Body of pancreas (tissue), 4 donors: Measurements from ENCODE around the gene TRMT11.

Experiments used
- POLR2A ChIP-seq, 3 donors: fragments of 450-650 bp; IDR thresholded peaks; one replicate each; pipeline ENCODE4 v1.6.1; 2016; ENCODE audit warnings: antibody characterized with exemption in 3 of 3, mild to moderate bottlenecking in 2 of 3
- TF ChIP-seq, protein P1 (sequence below), 7 experiments: fragments of 450-650 bp in 4 of 7; fragments of 200-600 bp in 3 of 7; sonication (generic) in 3 of 7; IDR thresholded peaks; one replicate each; pipeline ENCODE4 v1.5.1; 2016 to 2019; ENCODE audit warnings: antibody characterized with exemption in 7 of 7

DNA sequence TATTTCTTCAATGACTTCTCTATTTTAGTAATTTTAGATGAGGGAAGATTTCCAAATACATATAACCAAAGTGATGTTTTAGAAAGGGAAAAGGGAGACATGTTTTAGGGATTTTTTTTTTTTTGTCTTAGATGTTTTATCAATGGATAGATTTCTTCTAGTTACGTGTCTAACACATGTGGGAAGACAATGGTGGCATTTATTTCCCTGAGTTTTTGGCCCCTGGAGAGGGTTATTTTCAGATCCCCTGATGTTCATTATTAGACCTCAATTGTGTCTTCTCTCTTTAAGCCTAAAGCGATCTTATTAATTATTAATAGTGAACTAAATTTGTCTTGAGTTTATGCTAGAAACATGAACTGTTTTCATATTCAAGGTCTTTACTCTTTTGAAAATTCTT lies 30.3 kb downstream of the TRMT11 start:
- TF ChIP-seq, protein P1, sequence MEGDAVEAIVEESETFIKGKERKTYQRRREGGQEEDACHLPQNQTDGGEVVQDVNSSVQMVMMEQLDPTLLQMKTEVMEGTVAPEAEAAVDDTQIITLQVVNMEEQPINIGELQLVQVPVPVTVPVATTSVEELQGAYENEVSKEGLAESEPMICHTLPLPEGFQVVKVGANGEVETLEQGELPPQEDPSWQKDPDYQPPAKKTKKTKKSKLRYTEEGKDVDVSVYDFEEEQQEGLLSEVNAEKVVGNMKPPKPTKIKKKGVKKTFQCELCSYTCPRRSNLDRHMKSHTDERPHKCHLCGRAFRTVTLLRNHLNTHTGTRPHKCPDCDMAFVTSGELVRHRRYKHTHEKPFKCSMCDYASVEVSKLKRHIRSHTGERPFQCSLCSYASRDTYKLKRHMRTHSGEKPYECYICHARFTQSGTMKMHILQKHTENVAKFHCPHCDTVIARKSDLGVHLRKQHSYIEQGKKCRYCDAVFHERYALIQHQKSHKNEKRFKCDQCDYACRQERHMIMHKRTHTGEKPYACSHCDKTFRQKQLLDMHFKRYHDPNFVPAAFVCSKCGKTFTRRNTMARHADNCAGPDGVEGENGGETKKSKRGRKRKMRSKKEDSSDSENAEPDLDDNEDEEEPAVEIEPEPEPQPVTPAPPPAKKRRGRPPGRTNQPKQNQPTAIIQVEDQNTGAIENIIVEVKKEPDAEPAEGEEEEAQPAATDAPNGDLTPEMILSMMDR (IDR thresholded peaks at IDR 0.05) = no peak
- no peak for TF ChIP-seq POLR2A (IDR thresholded peaks at IDR 0.05)
